GM04504 (cell line): ENCODE results near the gene BCL2L1.

Source experiments
- DNase-seq: peaks from one replicate; pipeline ENCODE4 v3.0.0-alpha.2; 2012; ENCODE audit warnings: low read depth

The BCL2L1 gene

GRCh38 chr20:31708736-31709534, 13.7 kb downstream of the BCL2L1 start:
- DNase-seq: no peak

DNA sequence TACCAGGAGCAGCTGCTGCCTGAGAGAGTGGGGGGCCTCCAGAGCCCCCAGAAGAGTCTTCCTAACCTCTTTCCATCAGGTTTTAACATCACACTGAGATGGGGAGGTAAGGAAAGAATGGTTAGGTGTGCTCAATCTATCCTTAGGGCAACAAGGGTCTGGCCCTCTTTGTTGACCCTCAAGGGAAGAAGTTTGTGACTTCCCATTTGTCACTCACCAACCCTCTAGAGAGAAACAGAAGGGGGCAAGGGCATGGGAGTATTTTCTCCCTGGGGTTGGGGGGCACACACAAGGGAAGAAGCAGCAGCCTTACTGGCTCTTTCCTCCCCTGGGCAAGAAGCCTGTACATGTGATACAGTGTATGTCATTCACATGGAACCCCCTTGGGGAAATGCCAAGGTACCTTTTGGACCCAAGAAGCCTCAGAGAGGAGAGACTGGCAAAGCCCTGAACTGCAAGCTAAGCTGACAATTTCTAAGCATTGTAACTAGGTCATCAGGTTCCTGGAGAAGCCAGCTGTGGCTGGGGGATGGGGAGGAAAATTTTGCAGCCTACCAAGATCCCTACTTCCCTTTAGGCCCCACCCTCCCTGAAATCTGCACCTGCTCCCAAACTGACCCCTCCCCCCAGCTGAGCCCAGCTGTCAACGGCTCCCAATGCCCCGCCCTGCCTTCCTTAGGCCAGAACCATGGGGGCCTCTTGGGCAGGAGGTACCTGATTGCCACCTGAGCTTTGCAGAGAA, 14.5 kb downstream of the BCL2L1 start:
- DNase-seq: no peak

DNA sequence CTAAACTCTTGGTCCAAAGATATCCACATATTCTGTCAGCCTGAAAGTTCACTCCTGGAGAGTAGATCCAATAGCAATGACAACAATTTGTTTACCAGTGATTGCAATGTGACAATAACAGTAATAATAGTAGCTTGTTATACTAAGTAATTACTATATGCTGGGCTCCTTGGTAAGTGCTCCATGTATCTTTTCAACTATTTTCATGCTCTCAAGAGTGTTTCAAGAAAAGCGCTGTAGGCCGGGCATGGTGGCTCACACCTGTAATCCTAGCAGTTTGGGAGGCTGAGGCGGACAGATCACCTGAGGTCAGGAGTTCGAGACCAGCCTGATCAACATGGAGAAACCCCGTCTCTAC, 15.4 kb downstream of the BCL2L1 start:
- DNase-seq: no peak

GRCh38 chr20:31706607-31707257, 15.9 kb downstream of the BCL2L1 start:
- no peak for DNase-seq

GRCh38 chr20:31705598-31706597, 16.8 kb downstream of the BCL2L1 start:
- no peak for DNase-seq

DNA sequence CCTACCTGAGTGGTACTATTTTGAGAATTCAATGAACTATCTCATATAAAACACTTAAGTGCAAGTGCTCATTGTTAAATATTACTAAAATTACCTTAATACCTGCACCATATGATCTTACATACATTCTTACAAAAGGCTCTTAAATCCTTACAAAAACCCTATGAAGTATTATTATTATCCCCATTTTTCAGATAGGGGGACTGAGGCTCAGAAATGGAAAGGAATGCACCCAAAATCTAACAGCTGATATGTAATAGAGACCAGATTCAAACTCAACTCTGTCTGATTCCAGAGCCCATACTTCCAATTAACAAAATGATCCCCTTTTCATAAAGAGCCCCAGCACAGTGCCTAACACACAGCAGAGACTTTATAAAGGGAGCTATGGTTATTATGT, 17.5 kb downstream of the BCL2L1 start:
- DNase-seq: no peak

DNA sequence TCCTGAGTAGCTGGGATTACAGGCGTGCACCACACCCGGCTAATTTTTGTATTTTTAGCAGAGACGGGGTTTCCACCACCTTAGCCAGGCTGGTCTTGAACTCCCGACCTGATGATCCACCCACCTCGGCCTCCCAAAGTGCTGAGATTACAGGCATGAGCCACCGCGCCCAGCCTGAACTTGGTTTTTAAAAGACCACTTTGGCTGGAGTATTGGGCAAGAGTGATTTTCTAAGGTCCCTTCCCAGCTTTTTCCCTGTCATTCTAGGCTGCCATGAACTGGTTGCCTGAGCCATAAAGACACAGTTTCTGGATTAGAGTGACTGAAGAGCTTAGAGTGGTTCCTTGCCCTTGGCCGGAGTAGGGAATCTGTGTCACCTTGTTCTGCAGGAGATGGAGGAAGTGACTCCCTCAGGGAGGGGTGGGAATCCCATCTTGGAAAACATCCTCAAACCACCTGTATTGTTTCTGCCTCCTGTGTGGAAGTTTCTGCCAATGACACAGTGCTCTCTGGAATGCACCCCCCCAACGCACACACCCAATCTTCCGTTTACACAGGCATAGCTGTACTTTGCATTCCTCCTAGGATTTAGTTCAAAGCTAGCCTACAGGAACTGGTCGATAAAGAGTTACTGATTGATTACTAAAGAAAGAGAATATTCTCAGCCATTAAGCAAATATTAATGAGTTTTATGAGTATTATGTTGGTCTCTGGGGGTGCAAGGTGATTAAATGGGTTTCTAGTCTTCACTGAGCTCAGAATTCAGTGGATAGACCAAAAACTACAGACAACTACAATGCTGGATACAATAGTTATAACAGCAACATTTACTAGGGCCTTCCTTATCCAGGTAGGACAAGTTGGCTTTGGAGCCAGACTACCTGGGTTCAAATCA, 18.2 kb downstream of the BCL2L1 start:
- no peak for DNase-seq

- DNase-seq: no peak
Observed at GRCh38 chr20:31701591-31701990, 21.1 kb downstream of the BCL2L1 start.

GRCh38 chr20:31700747-31701146, 21.9 kb downstream of the BCL2L1 start:
- no peak for DNase-seq

- no peak for DNase-seq
Observed at GRCh38 chr20:31699801-31700728, 22.6 kb downstream of the BCL2L1 start.

- peak; percentile 92 for DNase-seq
Observed at GRCh38 chr20:31698803-31699718, 23.6 kb downstream of the BCL2L1 start.

- no peak for DNase-seq
Observed at GRCh38 chr20:31698243-31698802, 24.3 kb downstream of the BCL2L1 start.

GRCh38 chr20:31695849-31696804, 26.5 kb downstream of the BCL2L1 start:
- peak; percentile 81 for DNase-seq

GRCh38 chr20:31694842-31695593, 27.6 kb downstream of the BCL2L1 start:
- no peak for DNase-seq

DNA sequence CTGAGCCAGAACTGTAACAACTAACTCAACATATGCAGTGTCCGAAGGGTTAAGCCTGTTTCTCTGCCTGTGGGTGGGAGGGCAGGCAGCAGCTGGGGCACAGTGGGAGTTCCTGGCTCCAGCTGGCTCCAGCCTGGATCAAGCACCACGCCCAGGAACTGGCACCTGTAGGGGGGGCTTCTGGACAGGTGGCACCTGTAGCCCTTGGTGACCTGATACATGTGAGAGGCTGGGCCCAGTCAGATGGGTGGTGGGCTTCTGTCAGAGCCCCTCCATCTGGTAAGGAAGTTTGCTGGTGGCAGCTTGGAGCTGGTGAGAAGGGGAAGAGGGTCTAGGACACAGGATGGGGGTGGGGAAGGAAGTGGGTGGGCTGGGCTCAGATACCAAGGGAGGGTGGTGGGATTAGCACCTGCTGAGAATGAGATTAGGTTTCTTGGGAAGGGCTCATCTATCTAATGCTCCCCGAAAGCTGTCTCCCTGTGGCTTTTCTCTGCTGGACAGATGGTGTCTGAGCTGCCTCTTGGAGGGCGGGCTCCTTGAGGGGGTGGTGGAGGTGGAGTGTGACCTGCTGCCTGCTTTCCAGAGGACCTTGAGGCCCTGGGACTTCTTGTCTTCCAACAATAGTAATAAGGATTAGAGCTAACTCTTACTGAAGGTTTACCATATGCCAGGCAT, 28.5 kb downstream of the BCL2L1 start:
- no peak for DNase-seq

DNA sequence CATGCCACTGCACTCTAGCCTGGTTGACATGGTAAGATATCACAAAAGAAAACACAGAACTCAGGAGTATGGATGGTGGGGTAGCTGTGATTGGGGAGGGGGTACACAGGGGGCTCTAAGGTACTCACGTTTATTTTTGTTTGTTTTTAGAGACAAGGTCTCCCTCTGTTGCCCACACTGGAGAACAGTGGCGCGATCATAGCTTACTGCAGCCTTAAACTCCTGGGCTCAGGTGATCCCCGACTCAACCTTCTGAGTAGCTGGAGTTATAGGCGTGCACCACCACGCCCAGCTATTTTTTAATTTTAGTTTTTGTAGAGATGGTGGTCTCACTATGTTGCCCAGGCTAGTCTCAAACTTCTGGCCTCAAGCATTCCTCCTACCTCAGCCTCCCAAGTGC, 29.3 kb downstream of the BCL2L1 start:
- DNase-seq: no peak
